Erythroblast (primary cell): ENCODE data around the gene CACNG7.

Source experiments
- GATA1 ChIP-seq: IDR thresholded peaks from 2 replicates; pipeline ENCODE4 v1.6.1; 2011; ENCODE audit warnings: low read depth, mild to moderate bottlenecking, control low read depth, low read length, moderate library complexity
- POLR2A ChIP-seq: IDR thresholded peaks from 2 replicates; pipeline ENCODE4 v1.6.1; 2011; ENCODE audit warnings: mild to moderate bottlenecking, low read length

- no peak for TF ChIP-seq POLR2A
- TF ChIP-seq GATA1 = no peak
Measured at GRCh38 chr19:53977429-53977990, 68.4 kb downstream of the CACNG7 start.
